Activated T-helper 2 cell treated with anti-CD3 and anti-CD28 coated beads, Interferon-gamma antibody, Interleukin-2, Interleukin-4, amounts not matched to agents 10 μg/mL and 5 μg/mL and 100 μg/mL, durations not matched to agents 14 hours and 24 hours and 36 hours (primary cell): ENCODE data around the gene SMIM14. TPM values are rescaled to one million over a fixed set of nuclear protein-coding genes. Genes with fewer than 3 reads are reported as not detected.
"Not testable (repeated sequence)": the region's sequence is repeated elsewhere in the genome, so short reads cannot be mapped to it uniquely, and the experiment has no call there.

Experiments used
- DNase-seq: peaks from one replicate; pipeline ENCODE4 v3.0.0; 2021; ENCODE audit warnings: low spot score
- H3K27ac Mint-ChIP-seq: one replicate; pipeline ENCODE4 v1.8.0; 2021; ENCODE audit warnings: mixed read lengths
- H3K27me3 Mint-ChIP-seq: one replicate; pipeline ENCODE4 v1.8.0; 2021; ENCODE audit warnings: low read depth, mixed read lengths
- H3K36me3 Mint-ChIP-seq: one replicate; pipeline ENCODE4 v1.8.0; 2021; ENCODE audit warnings: low read depth, mixed read lengths
- H3K4me1 Mint-ChIP-seq: one replicate; pipeline ENCODE4 v1.8.0; 2021; ENCODE audit warnings: low read depth, mixed read lengths
- H3K4me3 Mint-ChIP-seq: one replicate; pipeline ENCODE4 v1.8.0; 2021; ENCODE audit warnings: low read depth, mild to moderate bottlenecking, moderate library complexity, mixed read lengths
- H3K9me3 Mint-ChIP-seq: one replicate; pipeline ENCODE4 v1.8.0; 2021; ENCODE audit warnings: mixed read lengths
- intact Hi-C: fragments of 100-400 bp; cut with micrococcal nuclease; formaldehyde crosslinking; loops from one replicate; pipeline ENCODE4 v1.15.1; 2023
- total RNA-seq: library from RNA; stranded (reverse); gene quantifications from 2 replicates; pipeline ENCODE4 v1.2.3, GENCODE V29; 2022

Gene SMIM14
- total RNA-seq, 1 donor from 2014 or later: 1.9 TPM

DNA sequence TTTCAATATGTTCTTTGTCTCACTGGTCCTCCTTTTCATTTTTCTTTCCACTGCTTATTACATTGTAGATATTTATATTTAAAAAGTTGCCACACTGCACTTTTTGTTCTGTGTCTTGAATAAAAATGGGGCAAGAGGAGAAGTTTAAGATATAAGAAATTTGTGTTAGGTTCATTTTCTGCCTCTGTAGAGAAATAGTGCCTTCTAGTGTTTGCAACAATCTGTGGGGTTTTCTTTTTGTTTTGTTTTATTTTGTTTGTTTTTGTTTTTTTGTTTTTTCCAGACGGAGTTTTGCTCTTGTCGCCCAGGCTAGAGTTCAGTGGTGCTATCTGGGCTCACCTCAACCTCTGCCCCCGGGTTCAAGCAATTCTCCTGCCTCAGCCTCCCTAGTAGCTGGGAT, 20.1 kb upstream of the SMIM14 start:
- intact Hi-C loops: no loop called here
- H3K4me1 Mint-ChIP-seq: no peaks in the 10 kb centered on the region
- no peaks in the 10 kb centered on the region for H3K36me3 Mint-ChIP-seq
- no peaks in the 10 kb centered on the region for H3K9me3 Mint-ChIP-seq
- H3K27ac Mint-ChIP-seq: no peak overlapping the region
- no peak overlapping the region for H3K4me3 Mint-ChIP-seq
- no peak for DNase-seq
- H3K27me3 Mint-ChIP-seq: no peaks in the 10 kb centered on the region

DNA sequence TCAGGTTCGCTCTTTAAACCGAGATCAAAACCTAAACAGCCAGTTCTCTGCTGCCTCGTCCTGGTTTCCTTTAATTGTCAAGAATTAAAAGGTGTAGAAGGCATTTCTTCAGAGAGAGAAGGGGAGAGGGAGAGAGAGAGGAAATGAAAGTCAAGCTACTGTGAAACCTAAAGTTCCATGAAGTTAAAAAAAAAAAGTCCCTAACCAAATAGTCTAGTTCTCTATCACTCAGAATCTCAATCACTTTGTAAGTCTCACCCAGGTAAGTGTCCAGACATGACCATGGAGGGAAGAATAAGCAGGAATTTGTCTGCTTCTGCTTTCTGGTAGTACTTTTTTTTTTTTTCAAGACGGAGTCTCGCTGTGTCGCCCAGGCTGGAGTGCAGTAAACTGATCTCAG, 18.8 kb upstream of the SMIM14 start:
- H3K9me3 Mint-ChIP-seq: no peaks in the 10 kb centered on the region
- no peaks in the 10 kb centered on the region for H3K4me1 Mint-ChIP-seq
- H3K27ac Mint-ChIP-seq: no peak overlapping the region
- H3K36me3 Mint-ChIP-seq: no peaks in the 10 kb centered on the region
- no peak overlapping the region for H3K4me3 Mint-ChIP-seq
- no peak for DNase-seq
- intact Hi-C loops: no loop called here
- H3K27me3 Mint-ChIP-seq: no peaks in the 10 kb centered on the region

DNA sequence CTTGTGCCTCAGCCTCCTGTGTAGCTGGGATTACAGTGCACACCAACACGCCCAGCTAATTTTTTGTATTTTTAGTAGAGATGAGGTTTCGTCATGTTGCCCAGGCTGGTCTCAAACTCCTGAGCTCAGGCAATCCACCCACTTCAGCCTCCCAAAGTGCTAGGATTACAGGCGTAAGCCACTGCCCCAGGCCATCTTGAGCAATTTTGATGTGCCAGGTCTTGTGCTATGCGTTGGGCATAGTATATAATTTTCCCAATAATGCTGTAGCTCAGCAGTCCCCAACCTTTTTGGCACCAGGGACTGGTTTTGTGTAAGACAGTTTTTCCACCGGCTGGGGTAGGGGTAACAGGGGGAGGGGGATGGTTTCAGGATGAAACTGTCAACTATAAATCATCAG, 18.0 kb upstream of the SMIM14 start:
- H3K4me3 Mint-ChIP-seq, H3K4me1 Mint-ChIP-seq, H3K9me3 Mint-ChIP-seq, H3K36me3 Mint-ChIP-seq, DNase-seq, H3K27ac Mint-ChIP-seq, intact Hi-C loops, H3K27me3 Mint-ChIP-seq: not testable (repeated sequence)

DNA sequence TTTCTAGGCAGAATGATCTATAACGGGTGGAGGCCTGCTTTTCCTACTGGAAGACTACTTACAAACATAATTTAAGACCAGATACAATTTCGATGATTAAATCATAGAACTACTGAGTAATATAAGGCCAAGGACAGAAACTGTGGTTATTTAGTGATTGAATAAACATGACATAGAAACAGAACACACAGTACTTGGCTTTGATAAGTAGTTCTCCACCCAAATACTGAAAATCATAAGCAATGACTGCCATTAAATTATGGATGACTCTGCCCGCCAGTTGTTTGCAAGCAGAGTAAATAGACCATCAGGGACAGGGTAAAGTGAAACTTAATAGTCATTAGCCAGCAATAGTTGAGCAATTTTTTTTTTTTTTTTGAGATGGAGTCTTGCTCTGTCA, 17.2 kb upstream of the SMIM14 start:
- Mint-ChIP-seq H3K27me3 (no peaks in the 10 kb centered on the region), H3K4me3 (no peak overlapping the region), H3K4me1 (no peaks in the 10 kb centered on the region), H3K27ac (no peak overlapping the region), H3K36me3 (no peaks in the 10 kb centered on the region), H3K9me3 (no peaks in the 10 kb centered on the region)
- intact Hi-C loops: no loop called here
- no peak for DNase-seq

DNA sequence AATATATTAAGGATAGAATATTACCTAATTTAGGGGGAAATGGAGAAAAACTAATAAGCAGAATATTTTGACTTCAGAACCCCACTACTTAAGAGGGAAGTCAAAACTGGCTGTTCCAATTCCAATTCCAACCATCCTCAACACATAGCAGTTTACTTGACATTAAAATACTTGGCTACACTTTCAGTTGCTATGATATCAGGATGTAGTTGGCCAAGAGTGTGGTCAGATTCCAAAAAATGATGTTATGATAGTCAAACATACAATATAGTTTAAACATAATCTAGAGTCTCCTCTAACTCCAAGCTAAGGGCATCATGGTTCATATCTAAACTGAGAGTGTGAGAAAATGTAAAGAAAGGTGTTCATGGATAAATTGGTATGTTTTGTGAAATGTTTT, 16.5 kb upstream of the SMIM14 start:
- intact Hi-C loops: no loop called here
- Mint-ChIP-seq H3K27me3 (no peaks in the 10 kb centered on the region), H3K9me3 (no peaks in the 10 kb centered on the region), H3K4me1 (no peaks in the 10 kb centered on the region), H3K27ac (no peak overlapping the region), H3K36me3 (no peaks in the 10 kb centered on the region), H3K4me3 (no peak overlapping the region)
- no peak for DNase-seq

DNA sequence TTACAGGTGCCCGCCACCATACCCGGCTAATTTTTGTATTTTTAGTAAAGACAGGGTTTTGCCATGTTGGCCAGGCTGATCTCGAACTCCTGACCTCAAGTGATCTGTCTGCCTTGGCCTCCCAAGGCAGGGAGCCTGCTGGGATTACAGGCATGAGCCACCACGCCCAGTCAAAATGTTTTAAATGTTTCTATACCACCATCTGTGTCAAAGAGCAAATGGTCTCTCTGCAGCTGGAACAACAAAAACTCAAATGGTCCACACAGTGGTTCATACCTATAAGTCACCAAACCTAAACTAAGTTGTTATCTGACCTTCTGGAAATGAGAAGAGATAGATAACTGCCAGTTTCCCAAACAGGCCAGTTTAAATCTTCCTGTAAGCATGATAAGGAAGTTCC, 12.9 kb upstream of the SMIM14 start:
- intact Hi-C loops, H3K27ac Mint-ChIP-seq, H3K9me3 Mint-ChIP-seq, H3K36me3 Mint-ChIP-seq, DNase-seq, H3K4me1 Mint-ChIP-seq, H3K4me3 Mint-ChIP-seq, H3K27me3 Mint-ChIP-seq: not testable (repeated sequence)

DNA sequence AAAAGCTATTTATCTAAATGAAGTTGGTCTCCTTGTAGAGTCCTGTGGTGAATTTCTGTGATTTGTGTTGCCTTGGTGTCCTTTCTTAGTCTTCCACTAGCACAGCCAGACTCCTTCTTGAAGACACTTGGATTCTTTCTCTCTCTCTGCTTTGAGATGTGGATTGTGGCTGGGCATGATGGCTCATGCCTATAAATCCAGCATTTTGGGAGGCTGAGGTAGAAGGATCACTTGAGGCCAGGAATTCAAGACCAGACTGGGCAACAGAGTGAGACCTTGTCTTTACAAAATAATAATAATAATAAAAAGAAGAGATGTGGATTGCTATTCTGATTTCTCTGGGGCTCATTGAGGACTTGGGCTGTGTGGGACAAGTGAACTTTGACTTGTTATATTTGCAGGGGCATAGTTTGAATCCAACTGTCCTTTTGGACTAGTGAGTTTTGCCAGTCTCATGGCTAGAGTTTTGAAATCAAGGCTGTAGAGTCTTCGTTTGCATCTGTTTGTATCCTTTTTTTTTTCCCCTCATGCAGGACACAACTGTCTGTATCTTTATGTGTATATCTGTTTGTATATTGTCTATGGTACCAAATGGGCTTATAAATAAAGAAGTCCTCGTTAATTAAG, 11.1 kb upstream of the SMIM14 start:
- Mint-ChIP-seq H3K36me3 (no peaks in the 10 kb centered on the region), H3K4me1 (no peaks in the 10 kb centered on the region), H3K27ac (no peak overlapping the region), H3K9me3 (no peaks in the 10 kb centered on the region), H3K27me3 (no peaks in the 10 kb centered on the region), H3K4me3 (no peak overlapping the region)
- no peak for DNase-seq
- intact Hi-C loops: no loop called here

DNA sequence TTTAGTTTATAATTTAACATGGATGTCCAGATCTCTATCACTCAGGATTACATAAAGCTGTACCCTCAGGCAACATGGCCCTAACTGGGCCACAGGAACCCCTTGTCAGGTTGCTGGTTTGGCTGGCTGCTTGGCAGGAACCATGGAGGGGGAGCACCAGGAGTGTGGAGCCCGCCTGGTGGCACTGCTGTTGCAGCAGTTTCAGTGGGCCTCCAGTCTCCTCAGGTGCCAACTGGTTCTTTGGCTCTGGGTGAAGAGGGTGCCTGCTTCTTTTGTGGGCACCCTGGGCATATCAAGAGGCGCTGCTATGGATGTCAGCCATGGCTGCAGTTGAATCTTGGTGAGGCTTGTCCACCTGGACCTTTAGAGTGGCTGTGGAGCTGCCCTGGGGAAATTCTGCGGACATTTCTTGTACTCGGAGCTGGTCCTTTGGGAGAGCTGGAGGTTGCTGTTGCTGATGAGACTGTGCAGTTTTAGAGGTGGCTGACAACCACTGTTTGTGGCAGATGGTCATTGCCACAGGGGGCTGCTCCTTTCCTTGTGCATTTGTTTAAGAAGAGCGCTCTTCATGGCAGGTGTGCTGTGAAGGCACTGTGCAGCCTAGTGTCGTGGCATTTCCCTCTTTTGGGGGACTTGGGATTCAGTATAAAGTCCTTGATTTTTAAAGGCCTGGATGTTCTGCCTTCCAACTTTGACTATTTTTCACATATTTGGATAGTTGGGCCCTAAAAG, 10.3 kb upstream of the SMIM14 start:
- no peak for DNase-seq
- H3K4me3 Mint-ChIP-seq: no peak overlapping the region
- H3K36me3 Mint-ChIP-seq: no peaks in the 10 kb centered on the region
- intact Hi-C loops: no loop called here
- no peaks in the 10 kb centered on the region for H3K9me3 Mint-ChIP-seq
- H3K4me1 Mint-ChIP-seq: no peaks in the 10 kb centered on the region
- no peaks in the 10 kb centered on the region for H3K27me3 Mint-ChIP-seq
- H3K27ac Mint-ChIP-seq: no peak overlapping the region

DNA sequence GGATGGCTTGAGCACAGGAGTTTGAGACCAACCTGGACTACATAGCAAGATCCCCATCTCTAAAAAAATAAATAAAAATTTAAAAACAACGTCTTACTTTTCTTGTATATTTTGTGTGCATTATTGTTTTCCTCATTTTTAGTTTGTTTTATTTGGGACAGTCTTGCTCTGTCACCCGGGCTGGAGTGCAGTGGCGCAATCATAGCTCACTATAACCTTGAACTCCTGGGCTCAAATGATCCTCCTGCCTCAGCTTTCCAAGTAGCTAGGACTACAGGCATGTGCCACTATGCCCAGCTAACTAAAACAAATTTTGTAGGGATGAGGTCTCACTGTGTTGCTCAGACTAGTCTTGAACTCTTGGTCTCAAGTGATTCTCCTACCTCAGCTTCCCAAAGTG, 9.5 kb upstream of the SMIM14 start:
- H3K9me3 Mint-ChIP-seq: no peaks in the 10 kb centered on the region
- intact Hi-C loops: no loop called here
- H3K4me3 Mint-ChIP-seq: no peak overlapping the region
- no peaks in the 10 kb centered on the region for H3K36me3 Mint-ChIP-seq
- no peak for DNase-seq
- H3K27ac Mint-ChIP-seq: no peak overlapping the region
- no peaks in the 10 kb centered on the region for H3K4me1 Mint-ChIP-seq
- no peaks in the 10 kb centered on the region for H3K27me3 Mint-ChIP-seq

DNA sequence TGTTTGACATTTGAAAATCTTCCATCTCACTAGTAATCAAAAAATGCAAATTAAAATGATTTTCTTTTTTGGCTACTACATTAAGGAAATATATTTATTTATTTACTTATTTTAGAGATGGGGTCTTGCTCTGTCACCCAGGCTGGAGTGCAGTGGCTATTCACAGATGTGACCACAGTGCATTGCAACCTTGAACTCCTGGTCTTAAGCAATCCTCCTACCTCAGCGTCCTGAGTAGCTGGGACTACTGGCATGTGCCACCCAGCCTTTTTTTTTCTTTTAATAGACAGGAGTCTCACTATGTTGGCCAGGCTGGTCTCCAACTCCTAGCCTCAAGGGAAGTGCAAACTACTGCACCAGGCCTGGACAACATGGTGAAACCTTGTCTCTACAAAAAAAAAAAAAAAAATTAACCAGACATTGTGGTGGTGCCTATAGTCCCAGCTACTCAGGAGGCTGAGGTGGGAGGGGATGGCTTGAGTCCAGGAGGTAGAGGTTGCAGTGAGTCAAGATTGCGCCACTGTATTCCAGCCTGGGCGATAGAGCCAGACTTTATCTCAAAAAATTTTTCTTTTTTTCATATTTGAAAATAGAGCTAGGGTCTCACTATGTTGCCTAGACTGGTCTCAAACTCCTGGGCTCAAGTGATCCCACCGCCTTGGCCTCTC, 4.4 kb upstream of the SMIM14 start:
- intact Hi-C loops: no loop called here
- no peak overlapping the region for H3K4me3 Mint-ChIP-seq
- peaks cover 5% of the 10 kb centered on the region for H3K27me3 Mint-ChIP-seq
- no peaks in the 10 kb centered on the region for H3K36me3 Mint-ChIP-seq
- no peak overlapping the region for H3K27ac Mint-ChIP-seq
- no peaks in the 10 kb centered on the region for H3K9me3 Mint-ChIP-seq
- DNase-seq: no peak
- peaks cover 16% of the 10 kb centered on the region for H3K4me1 Mint-ChIP-seq

DNA sequence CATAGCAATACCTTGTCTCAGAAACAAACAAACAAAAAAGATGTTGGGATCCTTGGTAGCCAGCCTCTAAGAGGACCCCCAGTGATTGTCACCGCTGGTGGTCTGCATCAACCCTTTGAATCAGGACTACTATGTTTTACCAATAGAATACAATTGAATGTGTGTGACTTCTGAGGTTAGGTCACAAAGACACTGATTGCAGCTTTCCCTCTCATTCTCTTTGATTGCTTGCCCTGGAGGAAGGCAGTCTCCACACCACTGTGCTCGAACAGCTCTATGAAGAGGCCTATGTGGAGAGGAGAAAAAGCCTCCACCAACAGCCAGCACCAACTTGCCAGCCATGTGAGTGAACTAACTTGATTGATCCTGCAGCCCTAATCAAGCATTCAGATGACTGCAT, 2.8 kb upstream of the SMIM14 start:
- H3K4me3 Mint-ChIP-seq: no peak overlapping the region
- no peaks in the 10 kb centered on the region for H3K9me3 Mint-ChIP-seq

DNA sequence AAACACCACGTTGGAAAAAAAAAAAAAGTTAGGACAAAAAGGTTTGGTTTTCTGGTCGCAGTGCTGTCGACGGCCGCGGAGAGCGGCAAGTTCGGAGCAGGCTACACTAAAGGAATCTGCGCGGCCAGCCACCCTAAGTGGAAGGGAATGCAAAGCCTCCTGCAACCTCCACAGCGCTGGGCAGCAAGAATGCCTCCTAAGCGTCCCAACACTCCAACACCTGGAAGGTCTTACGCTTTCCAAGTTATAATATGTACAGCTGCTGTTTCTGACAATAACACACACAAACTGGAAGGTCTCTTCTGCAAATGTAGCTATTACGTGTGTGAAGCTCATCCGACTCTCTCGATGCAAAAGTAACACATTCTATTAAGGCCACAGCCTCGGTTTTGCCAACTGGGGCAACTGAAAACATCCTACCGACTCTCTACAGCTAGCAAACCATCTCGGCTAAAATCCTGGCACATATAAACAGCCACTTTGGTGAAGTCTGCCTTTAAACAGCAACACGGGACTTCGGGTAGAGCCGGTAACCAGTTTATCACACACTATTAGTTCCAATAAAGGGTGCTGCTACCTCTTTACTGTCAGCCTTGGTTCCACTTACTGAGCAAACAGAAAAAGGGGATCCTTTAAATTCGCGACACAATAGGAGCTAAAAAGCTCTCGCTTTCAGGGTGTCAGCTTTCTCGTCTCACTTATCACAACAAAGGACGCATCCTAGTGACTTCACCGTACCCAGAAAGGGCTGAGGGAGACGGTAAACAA, 895 bp downstream of the SMIM14 start:
- peaks cover 28% of the 10 kb centered on the region for H3K27me3 Mint-ChIP-seq
- H3K27ac Mint-ChIP-seq: peak overlapping the region; percentile 67
- no peaks in the 10 kb centered on the region for H3K9me3 Mint-ChIP-seq
- H3K4me3 Mint-ChIP-seq: peak overlapping the region; percentile 86
- peaks cover 27% of the 10 kb centered on the region for H3K4me1 Mint-ChIP-seq
- no peak for DNase-seq
- intact Hi-C loops: loop anchor here (1.0 to 5.0 kb wide), 5 partner anchors 61 to 1950 kb away; partner anchors contain the start of genes PDS5A, RELL1 and UBE2K
- H3K36me3 Mint-ChIP-seq: no peaks in the 10 kb centered on the region

More for the DNA sequence above, 2.8 kb upstream of the SMIM14 start:
- no peak overlapping the region for H3K27ac Mint-ChIP-seq
- H3K27me3 Mint-ChIP-seq: peaks cover 15% of the 10 kb centered on the region
- H3K36me3 Mint-ChIP-seq: no peaks in the 10 kb centered on the region
- peaks cover 27% of the 10 kb centered on the region for H3K4me1 Mint-ChIP-seq
- intact Hi-C loops: no loop called here
- no peak for DNase-seq

DNA sequence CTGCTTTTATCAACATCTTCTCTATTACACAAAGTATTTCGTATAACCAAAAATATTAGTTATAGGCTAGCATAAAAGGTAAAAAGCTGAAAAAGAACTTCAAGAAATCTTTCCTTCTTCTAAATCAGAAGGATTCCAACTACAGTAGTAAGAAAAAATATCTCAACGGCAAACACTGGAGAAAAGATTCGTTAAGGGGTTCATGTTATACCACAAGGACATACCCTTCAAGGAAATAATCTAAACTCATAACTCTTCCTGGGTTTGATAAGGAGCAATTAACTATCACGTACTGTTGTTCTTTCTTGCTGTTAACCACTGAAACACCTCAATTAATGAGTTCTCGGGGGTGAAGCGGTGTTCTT, 1.5 kb downstream of the SMIM14 start:
- intact Hi-C loops: loop anchor here (5.0 kb wide), 1 partner anchor 1950 kb away; the partner anchor contains the start of gene RELL1
- peaks cover 28% of the 10 kb centered on the region for H3K27me3 Mint-ChIP-seq
- no peaks in the 10 kb centered on the region for H3K9me3 Mint-ChIP-seq
- no peak for DNase-seq
- H3K36me3 Mint-ChIP-seq: no peaks in the 10 kb centered on the region
- peaks cover 27% of the 10 kb centered on the region for H3K4me1 Mint-ChIP-seq
- no peak overlapping the region for H3K27ac Mint-ChIP-seq
- peak overlapping the region; percentile 86 for H3K4me3 Mint-ChIP-seq
